HG02588 (cell line): Measurements from ENCODE around the gene EXOC4.
"Not testable (repeated sequence)": the region's sequence is repeated elsewhere in the genome, so short reads cannot be mapped to it uniquely, and the experiment has no call there.

Experiments used
- ATAC-seq: cut with Tn5 transposase; IDR thresholded peaks from one replicate; pipeline ENCODE4 v1.9.1; 2021; ENCODE audit warnings: mild to moderate bottlenecking, moderate library complexity; ENCODE audit not compliant: unreplicated experiment

EXOC4 gene

DNA sequence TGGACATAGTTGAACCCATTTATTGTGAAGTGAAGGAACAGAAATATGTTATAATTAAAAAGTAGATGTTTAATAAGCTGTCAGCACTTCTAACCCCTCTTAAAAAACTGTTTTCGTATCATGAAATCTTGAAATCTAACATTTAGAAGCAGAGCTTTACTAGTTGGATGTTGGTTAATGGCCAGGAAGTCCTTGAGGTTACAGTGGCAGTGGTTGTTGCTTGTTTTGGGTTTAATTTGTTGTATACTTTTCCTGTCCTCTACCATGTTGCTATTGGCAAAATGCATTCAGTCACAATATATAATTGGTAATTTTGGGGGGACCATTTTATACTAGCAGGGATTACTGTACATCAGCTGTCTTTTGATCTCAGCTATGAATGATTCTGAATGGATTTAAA is 60.7 kb downstream of the EXOC4 start:
- ATAC-seq = no peak

DNA sequence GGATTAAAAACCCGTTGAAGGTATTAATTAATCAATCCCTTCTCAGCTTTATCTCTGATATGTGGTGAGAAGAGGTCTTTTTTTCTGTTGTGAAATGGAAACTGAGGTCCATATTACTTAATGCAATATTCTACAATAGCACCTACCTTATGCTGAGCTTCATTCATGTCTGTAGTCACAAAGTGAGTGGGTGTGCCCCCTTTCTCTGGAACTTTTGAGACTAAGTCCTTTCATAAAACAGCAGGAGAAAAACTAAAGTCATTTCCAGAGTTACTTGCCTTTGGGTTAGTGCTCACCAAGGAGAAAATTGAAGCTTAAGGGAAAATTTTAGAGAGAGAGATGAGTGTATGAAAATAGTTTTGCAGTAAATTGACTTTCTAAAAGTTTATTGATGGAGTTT is 61.2 kb downstream of the EXOC4 start:
- ATAC-seq = no peak

DNA sequence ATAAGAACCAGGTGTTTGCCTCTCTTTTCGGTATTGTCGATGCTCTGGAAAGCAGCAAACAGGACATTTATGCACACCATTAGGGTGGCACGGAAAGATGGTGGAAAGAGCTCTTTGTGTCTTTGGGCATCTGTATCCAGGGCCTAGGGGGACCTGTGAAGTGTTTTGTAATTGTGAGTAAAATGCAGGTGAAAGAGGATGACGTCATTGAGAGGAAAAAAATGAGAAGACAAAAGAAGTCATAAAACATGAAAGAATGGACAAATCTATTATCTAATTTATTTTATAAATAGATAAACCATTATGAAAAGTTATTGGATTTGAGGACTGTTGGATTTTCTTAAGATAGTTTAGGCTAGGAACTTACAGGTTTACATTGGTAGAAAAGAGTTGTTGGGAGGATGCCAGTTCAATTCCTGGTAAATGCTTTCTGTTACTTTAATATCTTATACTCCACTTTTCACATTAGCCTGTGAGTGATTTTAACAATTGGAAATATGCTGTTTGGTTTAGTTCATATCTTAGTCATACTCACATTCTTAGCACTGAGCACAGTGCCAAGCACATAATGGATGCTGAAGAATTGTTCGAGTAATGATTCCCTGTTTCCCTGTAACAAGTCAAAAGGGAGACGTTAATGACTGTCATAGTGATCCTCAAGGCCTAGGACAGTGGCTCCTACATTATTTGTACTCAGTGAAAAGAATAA is 62.6 kb downstream of the EXOC4 start:
- no peak for ATAC-seq

DNA sequence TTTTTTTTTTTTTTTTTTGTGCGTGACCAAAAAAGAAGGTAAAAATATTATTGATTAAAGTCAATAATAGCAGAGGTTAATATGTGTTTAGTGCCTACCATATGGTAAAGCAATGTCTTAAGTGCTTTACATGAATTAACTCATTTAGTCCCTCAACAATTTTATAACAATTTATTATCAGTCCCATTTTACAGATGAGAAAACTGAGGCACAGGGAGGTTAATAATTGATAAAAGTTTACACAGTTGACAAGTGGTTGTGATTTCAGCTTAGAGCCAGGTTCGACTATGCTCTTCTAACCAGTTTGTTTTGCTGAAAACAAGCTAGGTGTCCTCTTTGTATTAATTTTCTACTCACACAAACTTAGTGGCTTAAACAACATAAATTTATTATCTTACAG is 67.0 kb downstream of the EXOC4 start:
- no peak for ATAC-seq

DNA sequence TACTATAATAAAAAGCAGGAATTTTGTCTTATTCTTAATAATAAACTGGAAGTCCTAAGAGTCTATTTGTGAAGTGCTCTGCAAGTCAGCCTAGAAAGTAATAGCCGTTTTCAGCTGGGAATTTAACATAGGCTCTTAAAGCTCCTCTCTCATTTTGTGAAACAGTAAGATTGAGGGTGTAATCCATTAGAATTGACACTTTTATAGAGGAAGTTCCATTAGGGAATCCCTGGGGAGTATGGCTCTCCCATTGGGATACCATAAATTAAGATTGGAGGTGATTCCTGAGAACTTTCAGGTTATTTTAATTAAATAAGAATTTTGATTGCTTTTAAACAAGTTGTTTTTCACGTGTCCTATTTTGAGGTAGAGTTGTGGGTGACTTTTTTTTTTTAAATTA is 68.0 kb downstream of the EXOC4 start:
- no peak for ATAC-seq

DNA sequence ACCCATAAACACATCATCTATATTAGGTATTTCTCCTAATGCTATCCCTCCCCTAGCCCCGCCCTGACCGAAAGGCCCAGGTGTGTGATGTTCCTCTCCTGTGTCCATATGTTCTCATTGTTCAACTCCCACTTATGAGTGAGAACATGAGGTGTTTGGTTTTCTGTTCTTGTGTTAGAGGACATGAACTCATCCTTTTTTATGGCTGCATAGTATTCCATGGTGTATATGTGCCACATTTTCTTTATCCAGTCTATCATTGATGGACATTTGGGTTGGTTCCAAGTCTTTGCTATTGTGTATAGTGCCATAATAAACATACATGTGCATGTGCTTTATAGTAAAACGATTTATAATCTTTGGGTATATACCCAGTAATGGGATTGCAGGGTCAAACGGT is 68.5 kb downstream of the EXOC4 start:
- ATAC-seq = not testable (repeated sequence)

DNA sequence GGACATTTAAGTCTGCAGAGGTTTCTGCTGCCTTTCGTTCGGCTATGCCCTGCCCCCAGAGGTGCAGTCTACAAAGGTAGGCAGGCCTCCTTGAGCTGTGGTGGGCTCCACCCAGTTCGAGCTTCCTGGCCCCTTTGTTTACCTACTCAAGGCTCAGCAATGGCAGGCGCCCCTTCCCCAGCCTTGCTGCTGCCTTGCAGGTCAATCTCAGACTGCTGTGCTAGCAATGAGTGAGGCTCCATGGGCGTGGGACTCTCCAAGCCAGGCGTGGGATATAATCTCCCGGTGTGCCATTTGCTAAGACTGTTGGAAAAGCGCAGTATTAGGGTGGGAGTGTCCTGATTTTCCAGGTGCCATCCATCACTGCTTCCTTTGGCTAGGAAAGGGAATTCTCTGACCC is 73.9 kb downstream of the EXOC4 start:
- not testable (repeated sequence) for ATAC-seq

DNA sequence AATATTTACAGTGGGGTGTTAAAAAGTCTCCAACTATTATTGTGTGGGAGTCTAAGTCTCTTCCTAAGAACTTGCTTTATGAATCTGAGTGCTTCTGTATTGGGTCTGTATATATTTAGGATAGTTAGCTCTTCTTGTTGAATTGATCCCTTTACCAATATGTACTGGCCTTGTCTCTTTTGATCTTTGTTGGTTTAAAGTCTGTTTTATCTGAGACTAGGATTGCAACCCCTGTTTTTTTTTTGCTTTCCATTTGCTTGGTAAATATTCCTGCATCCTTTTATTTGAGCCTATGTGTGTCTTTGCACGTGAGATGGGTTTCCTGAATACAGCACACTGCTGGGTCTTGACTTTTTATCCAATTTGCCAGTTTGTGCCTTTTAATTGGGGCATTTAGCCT is 75.1 kb downstream of the EXOC4 start:
- not testable (repeated sequence) for ATAC-seq

DNA sequence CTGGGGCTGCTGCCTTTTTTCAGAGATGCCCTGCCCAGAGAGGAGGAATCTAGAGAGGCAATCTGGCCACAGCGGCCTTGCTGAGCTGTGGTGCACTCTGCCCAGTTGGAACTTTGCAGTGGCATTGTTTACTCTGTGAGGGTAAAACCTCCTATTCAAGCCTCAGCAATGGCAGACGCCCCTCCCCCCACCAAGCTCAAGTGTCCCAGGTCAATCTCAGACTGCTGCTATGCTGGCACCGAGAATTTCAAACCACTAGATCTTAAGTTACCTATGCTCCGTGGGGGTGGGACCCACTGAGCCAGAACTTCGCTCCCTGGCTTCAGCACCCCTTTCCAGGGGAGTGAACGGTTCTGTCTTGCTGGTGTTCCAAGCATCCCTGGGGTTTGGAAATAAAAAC is 77.2 kb downstream of the EXOC4 start:
- ATAC-seq = no peak

DNA sequence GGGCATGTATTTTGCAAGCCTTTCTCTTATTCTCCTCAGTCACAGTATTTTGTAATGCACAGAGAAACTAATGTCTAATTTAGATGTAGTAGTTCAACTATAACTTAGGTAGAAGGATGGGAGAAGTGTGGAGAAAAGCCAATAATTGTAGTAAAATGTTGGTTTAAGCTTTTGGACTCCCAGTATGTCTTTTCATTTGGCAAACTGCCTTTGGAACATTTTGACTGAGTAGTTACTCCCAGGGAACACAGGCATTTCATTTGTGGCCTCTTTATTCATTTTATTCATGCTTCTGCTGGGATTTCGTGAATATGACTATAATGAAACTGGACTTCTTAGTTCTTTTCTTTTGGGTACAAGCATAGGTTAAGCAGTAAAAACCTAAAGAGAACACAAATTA is 79.0 kb downstream of the EXOC4 start:
- ATAC-seq = no peak

DNA sequence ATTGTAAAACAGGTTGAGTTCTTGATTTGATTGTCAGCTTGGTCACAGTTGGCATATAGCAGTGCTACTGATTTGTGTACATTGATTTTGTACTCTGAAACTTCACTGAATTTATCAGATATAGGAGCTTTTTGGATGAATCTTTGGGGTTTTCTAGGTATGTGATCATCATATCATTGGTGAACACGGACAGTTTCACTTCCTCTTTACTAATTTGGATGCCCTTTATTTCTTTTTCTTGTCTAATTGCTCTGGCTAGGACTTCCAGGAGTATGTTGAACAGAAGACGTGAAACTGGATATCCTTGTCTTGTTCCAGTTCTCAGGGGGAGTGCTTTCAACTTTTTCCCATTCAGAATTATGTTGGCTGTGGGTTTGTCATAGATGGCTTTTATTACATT is 86.9 kb downstream of the EXOC4 start:
- ATAC-seq = no peak

DNA sequence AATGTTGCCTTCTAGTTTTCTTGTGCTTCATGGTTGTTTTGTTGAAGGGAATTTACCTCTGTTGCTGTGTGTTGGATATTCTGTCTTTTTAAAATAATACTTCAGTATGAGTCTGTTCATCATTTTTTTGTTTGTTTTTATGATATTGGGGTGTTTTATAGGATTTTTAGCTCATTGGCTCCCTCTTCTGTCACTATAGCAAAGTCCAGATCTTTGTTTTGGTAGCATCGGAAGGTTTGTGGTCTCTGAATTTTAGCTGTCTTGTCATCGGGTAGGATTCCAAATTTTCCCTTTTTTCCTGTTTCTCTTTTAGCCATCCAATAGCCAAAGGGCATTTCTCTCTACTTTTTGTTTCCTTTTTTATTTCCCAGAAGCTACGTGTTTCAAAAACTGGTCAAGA is 91.4 kb downstream of the EXOC4 start:
- no peak for ATAC-seq

DNA sequence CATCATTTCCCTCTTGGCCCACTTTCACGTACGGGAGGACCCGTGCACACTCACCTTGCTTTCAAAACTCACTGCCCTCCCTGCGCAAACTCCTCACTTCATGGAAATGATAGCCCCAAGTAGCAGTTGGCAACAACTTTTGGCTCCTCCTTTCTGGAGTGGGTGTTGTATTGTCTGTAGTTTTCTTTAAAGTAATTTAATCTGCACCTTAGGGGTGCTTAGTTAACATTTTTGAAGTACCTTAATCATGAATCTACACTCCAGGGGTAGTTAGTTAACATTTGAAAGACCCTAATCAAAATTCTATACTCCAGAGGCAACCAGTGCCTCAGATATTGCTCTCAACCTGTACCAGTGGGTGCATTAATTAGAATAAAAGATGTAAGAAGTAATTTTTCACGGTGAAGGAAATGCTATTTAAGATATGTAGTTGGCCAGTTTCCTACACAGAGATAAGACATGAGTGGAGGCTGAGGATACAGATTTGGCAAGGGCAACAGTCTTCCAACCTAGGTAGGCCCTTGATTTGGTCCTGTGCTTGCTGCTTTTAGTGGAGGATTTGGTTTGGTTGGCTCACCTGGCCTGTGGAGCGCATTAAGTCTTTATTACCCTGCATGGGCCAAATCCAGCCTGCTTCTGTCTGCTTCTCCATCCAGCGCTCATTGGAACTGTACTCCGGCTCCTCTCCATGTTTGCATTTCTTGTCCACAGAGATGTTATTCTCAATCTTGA is 93.0 kb downstream of the EXOC4 start:
- ATAC-seq = no peak

DNA sequence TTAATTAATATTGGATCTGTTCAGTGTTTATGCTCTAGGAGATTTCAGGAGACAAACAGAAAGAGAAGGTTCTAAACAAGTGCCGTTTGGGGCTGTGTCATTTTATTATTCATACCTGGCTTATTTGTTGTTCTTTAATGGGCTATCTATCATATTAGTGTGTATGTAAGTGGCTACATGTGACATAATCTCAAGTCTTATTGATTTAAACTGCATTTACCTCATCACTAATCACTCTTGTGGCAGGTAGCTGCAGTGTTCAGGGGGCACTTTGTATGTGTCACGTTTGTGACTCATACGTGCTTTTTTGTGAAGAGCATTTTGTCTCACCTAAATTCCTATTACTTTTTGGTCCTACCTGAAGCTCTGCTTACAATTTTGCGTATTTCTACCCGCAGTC is 95.4 kb downstream of the EXOC4 start:
- no peak for ATAC-seq

DNA sequence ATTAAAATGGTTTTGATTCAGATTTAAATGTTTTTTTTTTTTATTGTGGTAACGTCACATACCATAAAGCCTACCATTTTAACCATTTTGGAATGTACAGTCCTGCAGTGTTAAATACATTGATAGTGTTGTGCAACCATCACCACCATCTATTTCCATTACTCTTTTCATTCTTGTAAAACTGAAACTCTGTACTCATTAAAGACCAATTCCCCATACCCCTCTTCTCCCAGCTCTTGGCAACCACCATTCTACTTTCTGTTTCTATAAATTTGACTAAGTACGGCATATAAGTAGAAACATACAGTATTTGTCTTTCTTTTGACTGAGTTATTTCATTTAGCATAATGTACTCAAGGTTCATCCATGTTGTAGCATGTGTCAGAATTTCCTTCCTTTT is 96.2 kb downstream of the EXOC4 start:
- ATAC-seq = no peak

DNA sequence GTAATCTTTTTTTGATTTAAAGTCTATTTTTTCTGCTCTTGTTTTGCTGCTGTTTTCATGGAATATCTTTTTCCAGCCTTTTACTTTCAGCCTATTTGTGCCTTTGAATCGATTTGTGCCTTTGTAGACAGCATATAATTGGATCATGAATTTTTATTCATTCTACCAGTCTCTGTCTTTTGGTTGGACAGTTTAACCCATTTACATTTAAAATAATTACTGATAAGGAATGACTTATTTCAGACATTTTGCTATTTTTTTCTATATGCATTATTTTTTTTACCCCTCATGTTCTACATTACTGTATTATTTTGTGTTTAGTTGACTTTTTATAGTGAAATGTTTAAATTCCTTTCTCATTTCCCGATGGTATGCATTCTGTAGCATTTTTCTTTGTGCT is 99.6 kb downstream of the EXOC4 start:
- ATAC-seq = no peak

DNA sequence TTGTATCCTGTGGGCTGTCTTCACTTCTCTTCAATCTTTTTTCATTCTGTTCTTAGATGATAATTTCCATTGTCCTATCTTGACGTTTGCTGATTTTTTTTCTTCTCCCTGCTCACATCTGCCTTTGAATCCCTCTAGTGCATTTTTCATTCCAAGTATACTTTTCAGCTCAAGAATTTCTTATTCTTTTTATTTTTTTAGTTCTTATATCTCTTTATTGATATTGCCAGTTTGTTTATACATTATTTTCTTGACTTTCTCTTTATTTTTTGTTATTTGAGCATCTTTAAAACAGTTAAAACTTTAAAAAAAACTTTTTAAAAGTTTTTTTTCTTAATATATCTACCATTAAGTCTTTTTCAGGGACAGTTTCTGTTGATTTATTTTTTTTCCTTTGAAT is 100.9 kb downstream of the EXOC4 start:
- ATAC-seq = no peak

DNA sequence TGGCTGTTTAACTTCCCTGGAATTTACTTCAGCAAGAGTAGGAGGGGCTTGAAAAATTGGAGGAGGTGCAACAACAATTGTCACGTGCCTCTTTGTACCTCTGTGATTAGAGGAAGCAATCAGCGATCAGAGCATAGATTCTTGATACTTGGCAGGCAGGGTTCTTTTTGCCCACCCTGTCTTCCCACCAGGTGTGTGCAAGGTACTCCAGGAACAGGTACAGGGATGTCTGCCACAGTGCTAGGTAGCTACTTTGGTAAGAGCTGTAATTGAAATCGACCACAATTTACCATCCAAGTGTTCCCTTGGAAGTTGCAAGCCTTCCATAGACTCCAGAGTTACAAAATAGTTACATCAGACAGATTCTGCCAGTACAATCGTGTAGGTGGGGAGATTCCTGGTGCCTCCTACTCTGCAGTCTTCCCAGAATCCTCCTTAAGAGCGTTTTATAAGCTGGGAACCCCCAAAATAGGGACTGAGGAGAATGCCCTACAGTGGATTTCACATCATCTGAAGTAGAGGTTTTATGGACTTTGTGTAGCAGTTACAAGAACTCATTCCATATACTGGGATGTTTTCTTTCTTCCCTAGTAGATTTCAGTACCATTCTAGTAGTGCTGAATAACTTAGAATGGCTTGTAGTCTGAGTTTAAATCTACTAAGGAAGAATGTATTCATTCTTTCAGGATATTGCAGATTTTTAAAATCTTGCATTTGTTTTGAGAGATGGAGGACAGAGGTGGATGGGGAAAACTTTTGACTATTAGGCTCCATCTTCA is 101.9 kb downstream of the EXOC4 start:
- ATAC-seq = no peak

DNA sequence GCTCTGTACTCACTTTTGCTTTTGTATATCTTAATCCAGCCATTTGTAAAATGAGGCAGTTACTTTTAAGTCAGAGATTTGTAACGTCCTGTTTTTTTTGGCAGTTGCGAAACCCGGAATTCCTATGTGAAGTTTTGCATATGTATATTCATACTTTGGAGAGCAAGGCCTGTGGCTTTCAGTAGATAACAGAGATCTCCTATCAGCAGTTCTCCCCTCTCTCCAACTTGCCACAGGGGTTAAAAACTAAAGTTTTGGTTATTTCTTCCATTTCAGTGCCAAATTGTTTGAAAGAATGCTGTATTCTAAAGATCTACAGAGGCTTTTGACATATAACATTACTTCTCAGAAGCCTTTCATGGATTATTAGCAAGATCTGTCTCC is 102.4 kb downstream of the EXOC4 start:
- no peak for ATAC-seq

DNA sequence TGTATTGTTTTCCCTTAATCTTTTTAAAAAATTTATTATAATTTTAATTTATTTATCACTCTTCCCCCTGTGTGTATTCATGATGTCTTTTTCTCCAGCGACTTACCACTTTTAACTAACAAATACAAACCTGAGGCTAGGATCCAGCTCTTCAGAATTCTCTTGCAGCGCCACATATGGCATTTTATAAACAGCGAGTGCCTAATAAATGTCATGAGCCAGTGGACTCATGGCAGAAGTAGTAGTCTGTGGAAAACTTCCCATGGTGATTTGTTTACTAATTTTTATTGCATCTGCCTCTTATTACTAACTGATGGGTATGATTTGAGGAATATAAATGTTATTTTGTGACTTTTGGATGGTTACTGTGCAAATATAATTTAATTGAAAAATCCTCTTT is 102.9 kb downstream of the EXOC4 start:
- no peak for ATAC-seq

DNA sequence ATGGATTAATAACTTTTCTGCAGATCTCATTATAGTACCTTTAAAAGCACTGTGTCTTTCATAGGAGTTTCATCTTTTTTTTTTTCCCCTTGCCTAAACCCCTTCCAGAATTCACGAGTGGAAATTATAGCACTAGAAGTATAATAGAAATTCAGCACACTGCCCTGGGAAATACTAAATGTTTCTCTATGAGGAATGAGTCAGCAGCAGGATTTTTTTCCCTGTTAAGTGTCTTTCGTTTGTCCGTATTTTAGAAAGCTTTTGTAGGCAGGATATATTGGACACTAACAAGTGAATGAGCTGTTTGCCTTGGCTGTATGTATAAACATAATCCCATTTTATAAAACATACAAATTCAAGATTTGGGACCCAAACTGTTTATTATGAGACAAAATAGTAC is 105.8 kb downstream of the EXOC4 start:
- ATAC-seq = no peak

DNA sequence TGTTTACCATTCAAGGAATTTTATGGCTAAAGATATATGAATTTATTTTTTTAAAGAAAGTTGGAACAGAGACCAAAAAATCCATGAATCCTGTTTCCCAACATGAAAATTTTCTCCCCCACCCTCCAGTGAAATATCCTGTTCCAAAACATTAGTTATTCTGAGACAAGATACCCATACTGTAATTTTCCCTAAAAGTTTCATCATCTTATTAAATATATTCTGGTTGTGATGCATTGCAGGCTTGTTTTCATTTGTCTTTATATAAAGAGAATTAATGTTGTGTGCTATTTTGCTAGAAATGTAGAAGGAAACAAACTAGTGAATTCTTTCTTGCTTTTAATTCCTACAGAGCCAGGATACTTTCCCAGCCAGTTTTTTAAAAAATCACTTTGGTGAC is 106.6 kb downstream of the EXOC4 start:
- ATAC-seq = no peak
